MM.1S (cell line): ENCODE measurements around the gene TUBB4A.
A peak's percentile ranks its signal among the peaks of the same experiment; 100 is the strongest.

Experiments used
- DNase-seq: peaks from one replicate; pipeline ENCODE4 v3.0.0-alpha.2; 2015
- H2AFZ ChIP-seq: fragments of 300-600 bp; sonication (generic); 2 replicates; pipeline ENCODE4 v1.6.0; 2016; ENCODE audit warnings: antibody characterized with exemption, low read length
- H3F3A ChIP-seq: fragments of 300-600 bp; sonication (generic); 2 replicates; pipeline ENCODE4 v1.6.1; 2016; ENCODE audit warnings: mild to moderate bottlenecking, antibody characterized with exemption, low read length, moderate library complexity, mixed read lengths; ENCODE audit not compliant: insufficient read depth
- H3K27ac ChIP-seq: fragments of 300-600 bp; sonication (generic); 2 replicates; pipeline ENCODE4 v1.5.1; 2016; ENCODE audit warnings: mild to moderate bottlenecking, low read length
- H3K27me3 ChIP-seq: fragments of 300-600 bp; sonication (generic); replicated peaks from 2 replicates; pipeline ENCODE4 v1.6.0; 2016; ENCODE audit warnings: low read length; ENCODE audit not compliant: insufficient read depth
- H3K36me3 ChIP-seq: fragments of 300-600 bp; sonication (generic); replicated peaks from 2 replicates; pipeline ENCODE4 v1.6.1; 2016; ENCODE audit warnings: mild to moderate bottlenecking, low read length, mixed read lengths; ENCODE audit not compliant: insufficient read depth
- H3K4me1 ChIP-seq: fragments of 300-600 bp; sonication (generic); 2 replicates; pipeline ENCODE4 v1.6.1; 2016; ENCODE audit warnings: low read length, mixed read lengths
- H3K4me2 ChIP-seq: fragments of 300-600 bp; sonication (generic); 2 replicates; pipeline ENCODE4 v1.6.0; 2016; ENCODE audit warnings: low read depth, low read length
- H3K4me3 ChIP-seq: fragments of 300-600 bp; sonication (generic); 2 replicates; pipeline ENCODE4 v1.5.1; 2016; ENCODE audit warnings: low read length, mixed read lengths
- H3K79me2 ChIP-seq: fragments of 300-600 bp; sonication (generic); 2 replicates; pipeline ENCODE4 v1.6.1; 2016; ENCODE audit warnings: mixed run types, low read length, mixed read lengths
- H3K9ac ChIP-seq: fragments of 300-600 bp; sonication (generic); 2 replicates; pipeline ENCODE4 v1.6.1; 2016; ENCODE audit warnings: low read length, mixed read lengths
- H3K9me2 ChIP-seq: fragments of 300-600 bp; sonication (generic); replicated peaks from 2 replicates; pipeline ENCODE4 v1.6.1; 2016; ENCODE audit warnings: mild to moderate bottlenecking, low read length, mixed read lengths; ENCODE audit not compliant: insufficient read depth
- H3K9me3 ChIP-seq: fragments of 300-600 bp; sonication (generic); replicated peaks from 2 replicates; pipeline ENCODE4 v1.6.1; 2016; ENCODE audit warnings: mild to moderate bottlenecking, low read length, mixed read lengths; ENCODE audit not compliant: insufficient read depth
- H4K20me1 ChIP-seq: fragments of 300-600 bp; sonication (generic); 2 replicates; pipeline ENCODE4 v1.6.1; 2016; ENCODE audit warnings: mild to moderate bottlenecking, low read length, moderate library complexity, mixed read lengths; ENCODE audit not compliant: insufficient read depth
- CTCF ChIP-seq: fragments of 300-600 bp; sonication (generic); IDR thresholded peaks from 2 replicates; pipeline ENCODE4 v1.5.1; 2016; ENCODE audit warnings: antibody characterized with exemption, low read length, mixed read lengths
- EZH2 ChIP-seq: fragments of 300-600 bp; sonication (generic); optimal IDR thresholded peaks from 2 replicates; pipeline ENCODE3; 2017; ENCODE audit warnings: low read depth, mild to moderate bottlenecking, antibody characterized with exemption, low read length, mixed read lengths
- EZH2phosphoT487 ChIP-seq: fragments of 300-600 bp; sonication (generic); IDR thresholded peaks from 2 replicates; pipeline ENCODE4 v1.6.1; 2018; ENCODE audit warnings: antibody characterized with exemption, low read length

Gene TUBB4A

GRCh38 chr19:6503407-6504201 lies 1.5 kb upstream of the TUBB4A start:
- no peaks in the 10 kb centered on the region for H3K36me3 ChIP-seq
- H3K9me2 ChIP-seq, result no peaks in the 10 kb centered on the region
- H3K9ac ChIP-seq, result no peak overlapping the region
- peaks cover 47% of the 10 kb centered on the region for H3K27me3 ChIP-seq
- no peak overlapping the region for H3K4me2 ChIP-seq
- no peak for DNase-seq
- no peak for TF ChIP-seq EZH2
- no peaks in the 10 kb centered on the region for H3K9me3 ChIP-seq
- H3K79me2 ChIP-seq, result no peaks in the 10 kb centered on the region
- H2AFZ ChIP-seq, result no peak overlapping the region
- peaks cover 9% of the 10 kb centered on the region; the same call in 1 of the 2 replicates for H3K4me1 ChIP-seq
- no peaks in the 10 kb centered on the region; the same call in 1 of the 2 replicates for H3F3A ChIP-seq
- no peak overlapping the region for H3K4me3 ChIP-seq
- no peaks in the 10 kb centered on the region for H4K20me1 ChIP-seq
- H3K27ac ChIP-seq, result no peak overlapping the region

- Histone ChIP-seq H3K4me3 (no peak overlapping the region), H4K20me1 (no peaks in the 10 kb centered on the region), H3K4me2 (peak overlapping the region; percentile 89), H3F3A (no peaks in the 10 kb centered on the region; the same call in 1 of the 2 replicates), H3K9me2 (no peaks in the 10 kb centered on the region), H3K36me3 (no peaks in the 10 kb centered on the region), H3K27ac (no peak overlapping the region), H3K79me2 (no peaks in the 10 kb centered on the region), H3K4me1 (peaks cover 5% of the 10 kb centered on the region; the same call in 1 of the 2 replicates), H3K27me3 (peaks cover 52% of the 10 kb centered on the region), H3K9ac (no peak overlapping the region), H3K9me3 (no peaks in the 10 kb centered on the region), H2AFZ (no peak overlapping the region)
- TF ChIP-seq EZH2phosphoT487 (no peak), CTCF (no peak)
- DNase-seq, result no peak
These were observed 1.0 kb downstream of the TUBB4A start for GRCh38 chr19:6500837-6501739.

GRCh38 chr19:6499052-6499790 lies 2.9 kb downstream of the TUBB4A start:
- Histone ChIP-seq H3K9me2 (no peaks in the 10 kb centered on the region), H3F3A (no peaks in the 10 kb centered on the region), H3K79me2 (no peaks in the 10 kb centered on the region), H3K4me2 (no peak overlapping the region), H3K36me3 (no peaks in the 10 kb centered on the region), H3K4me3 (no peak overlapping the region), H3K4me1 (peaks cover 5% of the 10 kb centered on the region; the same call in 1 of the 2 replicates), H3K9ac (no peak overlapping the region), H2AFZ (no peak overlapping the region), H3K9me3 (no peaks in the 10 kb centered on the region), H4K20me1 (no peaks in the 10 kb centered on the region), H3K27ac (no peak overlapping the region), H3K27me3 (peaks cover 57% of the 10 kb centered on the region)
- no peak for DNase-seq
- TF ChIP-seq EZH2phosphoT487 (no peak), CTCF (no peak), EZH2 (no peak)
